HG03460 (cell line): ENCODE measurements around the gene MST1.
A peak's percentile ranks its signal among the peaks of the same experiment; 100 is the strongest.

Experiments
- ATAC-seq: cut with Tn5 transposase; IDR thresholded peaks from one replicate; pipeline ENCODE4 v1.9.1; 2021; ENCODE audit not compliant: unreplicated experiment

MST1 gene

DNA sequence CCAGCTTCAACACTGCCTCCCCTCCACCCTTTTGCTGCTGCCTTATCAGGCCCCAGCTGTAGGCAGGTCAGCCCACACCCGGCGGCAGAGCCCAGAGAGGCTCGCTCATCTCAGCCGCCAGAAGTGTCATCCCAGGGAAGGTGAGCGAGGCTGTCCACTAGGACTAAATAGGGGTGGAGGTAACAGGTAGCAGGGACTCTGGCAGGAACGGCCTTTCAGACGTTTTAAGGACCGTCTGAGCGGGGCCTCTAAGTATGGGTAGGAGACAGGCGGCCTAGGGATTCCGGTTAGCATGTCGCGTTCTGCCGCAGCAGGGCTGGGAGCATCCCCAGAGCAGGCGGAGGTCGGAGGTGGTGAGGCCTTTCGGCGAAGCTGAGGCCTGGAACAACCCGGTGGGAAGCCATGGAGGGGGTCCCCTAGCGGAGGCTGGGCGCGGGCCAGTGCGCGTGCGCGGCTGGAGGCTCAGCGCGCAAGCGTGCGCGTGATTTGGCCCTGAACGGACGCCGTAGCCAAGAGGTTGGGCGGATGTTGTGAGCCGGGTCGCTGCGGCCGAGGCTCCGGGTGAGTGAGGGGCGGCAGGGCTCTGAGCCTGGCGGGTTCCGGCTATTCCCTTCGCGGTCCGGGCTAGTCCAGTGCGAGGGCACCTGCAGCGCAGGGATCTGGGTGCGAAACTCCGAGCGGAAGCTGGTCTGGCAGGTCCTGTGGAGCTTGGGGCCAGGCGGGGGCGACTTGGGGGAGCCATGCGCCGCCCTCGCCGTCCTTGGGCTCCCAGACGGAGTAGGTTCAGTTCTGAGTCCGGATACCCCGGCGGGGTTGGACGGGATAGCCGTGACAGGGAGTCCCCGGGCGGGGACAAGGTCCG is at the start of gene MST1, which contains the start of gene RNF123:
Gene MST1 (minus strand): TSS at position 429 of the 862 bp plus-strand sequence. CDS start 783 bp downstream, outside the sequence.
Gene RNF123 (plus strand): TSS at position 512 of the 862 bp plus-strand sequence. CDS start 1,609 bp downstream, outside the sequence.
- peak; percentile 60 for ATAC-seq

DNA sequence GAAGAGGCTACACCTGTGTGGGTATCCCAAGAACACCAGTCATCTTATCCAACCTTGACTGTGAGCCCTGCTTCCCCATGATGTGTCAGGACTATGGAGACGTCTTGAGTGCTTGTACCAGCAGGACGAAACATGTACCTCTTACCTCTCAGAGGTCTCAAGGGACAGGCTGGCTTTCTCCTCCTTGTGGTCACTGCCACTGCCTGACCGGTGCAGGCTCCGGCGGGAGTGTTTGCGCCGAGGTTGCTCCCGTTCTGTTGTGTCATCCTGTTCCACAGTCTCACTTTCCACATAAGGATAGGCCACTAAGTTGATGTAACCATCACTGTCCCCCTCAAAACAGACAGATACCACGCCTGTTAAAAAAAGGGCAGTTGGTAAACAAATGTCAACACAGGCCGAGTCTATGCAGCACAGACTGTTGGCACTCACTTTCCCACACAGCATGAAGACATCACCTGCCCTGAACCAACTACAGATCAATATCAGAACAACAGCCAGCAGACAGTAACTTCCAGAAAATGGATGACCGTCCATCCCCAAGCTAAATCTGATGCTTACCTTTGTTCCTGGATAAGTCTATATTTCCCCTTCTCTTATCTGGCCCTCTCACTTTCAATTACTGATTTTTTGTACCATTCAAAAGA is 48.9 kb upstream of the MST1 start:
- ATAC-seq = no peak

DNA sequence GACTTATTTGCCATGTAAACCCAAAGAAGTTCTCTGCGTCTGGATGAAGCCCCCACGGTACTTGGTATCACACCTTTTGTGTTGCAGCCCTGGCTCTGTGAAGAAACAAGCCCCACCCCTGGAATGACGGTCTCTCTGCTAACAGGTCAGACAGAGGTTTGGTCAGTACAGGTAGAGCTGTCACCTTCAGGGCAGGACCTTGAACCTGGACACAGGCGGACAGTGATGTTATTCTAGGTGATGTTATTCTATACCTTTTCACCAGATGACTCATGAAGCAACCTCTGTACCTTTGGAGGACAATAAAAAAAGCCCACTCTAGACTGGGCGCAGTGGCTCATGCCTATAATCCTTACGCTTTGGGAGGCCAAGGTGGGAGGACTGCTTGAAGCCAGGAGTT is 45.5 kb upstream of the MST1 start:
- no peak for ATAC-seq

DNA sequence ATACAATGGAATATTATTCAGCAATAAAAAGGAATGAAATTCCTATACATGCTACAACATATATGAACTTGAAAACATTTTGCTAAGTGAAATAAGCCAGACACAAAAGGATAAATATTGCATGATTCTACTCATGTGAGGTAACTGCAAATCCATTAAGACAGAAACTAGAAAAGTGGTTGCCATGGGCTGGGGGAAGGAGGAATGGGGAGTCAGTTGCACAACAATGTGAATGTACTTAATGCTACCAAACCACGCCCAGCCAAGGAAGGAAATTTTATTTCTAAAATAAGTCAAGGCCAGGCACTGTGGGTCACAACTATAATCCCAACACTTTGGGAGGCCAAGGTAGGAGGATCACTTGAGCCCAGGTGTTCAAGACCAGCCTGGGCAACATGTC is 44.3 kb upstream of the MST1 start:
- no peak for ATAC-seq

DNA sequence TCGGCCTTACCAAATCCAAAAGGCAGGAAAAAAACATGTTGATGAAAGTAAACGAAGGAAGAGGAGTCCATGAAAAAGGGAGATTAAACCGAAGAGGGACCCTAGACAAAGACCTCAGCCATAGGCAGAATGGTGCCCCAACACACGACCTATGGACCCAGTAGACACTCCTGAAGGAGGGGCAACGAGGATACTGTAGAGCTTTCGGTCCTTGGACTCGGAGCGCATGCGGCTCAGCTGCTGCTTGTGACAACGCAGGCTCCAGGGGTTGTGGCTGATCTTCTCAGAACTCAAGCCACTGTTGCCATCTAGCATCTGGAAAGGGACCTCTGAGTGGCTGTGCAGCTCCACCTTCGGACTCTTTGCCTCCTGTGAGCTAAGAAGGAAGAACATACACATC is 43.3 kb upstream of the MST1 start:
- ATAC-seq = no peak

DNA sequence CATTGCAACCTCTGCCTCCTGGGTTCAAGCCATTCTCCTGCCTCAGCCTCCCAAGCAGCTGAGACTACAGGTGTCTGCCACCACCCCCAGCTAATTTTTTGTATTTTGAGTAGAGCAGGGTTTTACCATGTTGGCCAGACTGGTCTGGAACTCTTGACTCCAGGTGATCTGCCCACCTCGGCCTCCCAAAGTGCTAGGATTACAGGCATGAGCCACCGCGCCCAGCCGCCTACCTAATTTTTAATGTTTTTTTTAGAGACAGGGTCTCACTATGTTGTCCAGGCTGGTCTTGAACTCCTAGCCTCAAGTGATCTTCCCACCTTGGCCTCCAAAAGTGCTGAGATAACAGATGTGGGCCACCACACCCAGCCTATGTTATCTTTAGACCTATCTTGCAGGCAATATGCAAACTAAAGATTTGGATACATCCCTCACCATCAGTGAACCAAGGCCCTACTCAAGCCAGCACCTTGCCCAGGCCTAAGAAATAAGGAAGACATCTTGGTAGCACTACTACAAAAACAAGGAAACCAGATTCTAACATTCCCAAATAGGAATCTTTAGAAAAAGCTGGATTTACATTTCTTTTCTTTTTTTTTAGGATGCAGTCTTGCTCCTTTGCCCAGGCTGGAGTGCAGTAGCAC is 40.8 kb upstream of the MST1 start:
- ATAC-seq = no peak

DNA sequence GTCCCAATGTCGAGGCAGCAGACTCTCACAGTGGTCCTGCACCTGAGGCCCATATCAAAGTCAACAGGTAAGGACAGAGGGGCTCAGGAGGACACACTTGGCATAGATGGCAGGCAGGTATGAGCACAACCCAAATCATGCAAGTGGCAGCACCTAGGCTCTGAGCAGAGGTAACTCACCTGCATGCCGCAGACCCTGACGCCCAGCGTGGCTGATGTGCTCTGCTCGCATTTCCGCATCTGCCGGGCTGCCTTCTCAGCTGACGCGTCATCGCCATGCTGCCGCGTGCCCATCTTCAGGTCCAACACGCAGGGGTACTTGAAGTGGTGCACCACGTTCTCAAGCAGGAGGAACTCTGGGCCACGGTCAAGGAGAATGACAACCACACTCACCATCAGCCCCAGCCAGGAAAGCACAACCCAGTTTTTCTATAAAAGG is 38.7 kb upstream of the MST1 start:
- ATAC-seq = no peak

DNA sequence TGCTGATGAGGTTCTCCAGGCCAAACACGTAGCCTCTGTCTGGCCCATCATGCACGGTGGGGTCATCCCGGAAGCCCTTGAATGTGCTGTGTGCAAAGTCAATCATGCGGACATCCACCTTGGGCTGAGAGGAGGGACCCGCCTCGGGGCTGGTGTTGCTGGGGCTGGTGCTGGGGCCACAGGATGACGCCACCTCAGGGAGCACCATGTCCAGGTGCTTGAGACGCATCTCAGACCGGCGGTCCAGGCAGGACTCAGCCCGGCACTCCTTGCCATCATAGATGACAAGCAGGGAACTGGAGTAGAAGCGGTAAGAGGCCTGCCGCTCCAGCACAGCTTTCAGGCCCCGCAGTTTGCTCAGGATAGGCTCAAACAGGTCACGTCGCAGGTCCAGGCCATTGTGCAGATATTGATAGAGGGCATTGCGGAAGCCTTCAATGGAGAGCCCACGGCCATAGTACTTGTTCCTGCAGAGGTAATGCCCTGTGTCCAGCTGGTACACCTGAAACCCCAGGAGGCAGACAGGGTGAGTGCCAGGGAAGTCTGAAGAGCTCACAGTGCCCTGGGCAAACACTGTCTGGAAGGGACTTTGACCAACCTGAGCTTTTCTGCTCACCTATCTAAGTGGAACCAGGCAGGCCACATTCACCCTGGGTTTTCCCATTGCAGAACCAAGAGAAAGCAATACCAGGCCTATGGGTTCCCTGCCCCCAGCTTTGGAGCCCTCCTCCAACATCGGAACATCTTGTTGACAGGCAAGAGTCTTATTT is 38.1 kb upstream of the MST1 start:
- ATAC-seq = no peak

DNA sequence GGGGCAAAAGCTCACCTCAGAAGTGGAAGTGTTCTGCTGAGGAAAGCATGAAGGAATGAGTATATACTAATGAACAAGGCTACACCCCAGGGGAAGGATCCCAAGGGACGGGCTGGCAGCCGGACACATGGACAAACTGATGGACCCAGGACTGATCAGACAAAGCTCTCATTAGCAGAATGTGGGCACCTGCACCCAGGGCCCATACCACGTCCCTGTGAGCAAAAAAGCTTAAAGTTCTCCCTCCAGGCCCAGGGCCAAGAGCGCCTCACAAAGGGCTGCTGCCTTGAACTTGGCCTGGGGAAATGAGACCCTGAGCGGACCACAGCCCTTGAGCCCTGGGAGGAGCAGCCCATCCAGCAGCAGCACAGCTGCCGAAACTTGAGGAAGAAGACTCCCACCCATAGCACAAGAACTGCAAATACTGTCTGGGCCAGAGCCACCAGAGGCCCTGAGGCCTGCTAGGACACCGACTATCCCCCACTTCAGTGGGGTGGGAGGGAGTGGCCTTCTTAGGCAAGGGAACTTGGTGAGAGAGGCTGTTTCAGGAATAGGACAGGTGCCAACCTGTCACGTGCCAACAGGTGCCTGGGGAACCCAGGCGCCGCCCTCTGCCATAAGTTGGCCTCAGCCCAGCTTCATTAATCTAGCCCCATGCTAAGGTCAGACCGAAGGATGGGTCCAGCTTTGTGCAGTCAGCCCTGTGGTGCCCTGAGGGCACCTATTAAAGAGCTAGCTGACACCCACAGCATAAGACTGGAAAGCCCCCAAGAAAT is 36.8 kb upstream of the MST1 start:
- ATAC-seq = no peak

DNA sequence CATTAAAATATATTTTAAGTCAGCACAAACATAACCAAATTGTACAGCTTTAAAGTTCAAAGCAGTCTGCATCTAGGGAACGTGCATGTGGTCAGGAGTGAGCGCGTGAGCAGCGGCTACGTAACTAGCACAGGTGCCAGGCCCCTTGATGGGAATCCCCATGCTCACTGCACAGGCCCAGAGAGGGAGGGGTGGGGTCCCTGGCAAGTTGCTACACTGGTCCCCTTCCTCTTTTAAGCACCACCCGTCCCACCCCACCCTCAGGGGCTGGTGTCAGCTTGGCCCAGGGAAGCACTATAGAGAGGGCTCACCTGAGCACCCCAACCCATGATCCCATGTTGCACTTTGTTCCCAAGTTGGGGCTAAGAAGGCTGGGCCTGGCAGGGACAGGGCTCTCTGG is 35.3 kb upstream of the MST1 start:
- no peak for ATAC-seq

DNA sequence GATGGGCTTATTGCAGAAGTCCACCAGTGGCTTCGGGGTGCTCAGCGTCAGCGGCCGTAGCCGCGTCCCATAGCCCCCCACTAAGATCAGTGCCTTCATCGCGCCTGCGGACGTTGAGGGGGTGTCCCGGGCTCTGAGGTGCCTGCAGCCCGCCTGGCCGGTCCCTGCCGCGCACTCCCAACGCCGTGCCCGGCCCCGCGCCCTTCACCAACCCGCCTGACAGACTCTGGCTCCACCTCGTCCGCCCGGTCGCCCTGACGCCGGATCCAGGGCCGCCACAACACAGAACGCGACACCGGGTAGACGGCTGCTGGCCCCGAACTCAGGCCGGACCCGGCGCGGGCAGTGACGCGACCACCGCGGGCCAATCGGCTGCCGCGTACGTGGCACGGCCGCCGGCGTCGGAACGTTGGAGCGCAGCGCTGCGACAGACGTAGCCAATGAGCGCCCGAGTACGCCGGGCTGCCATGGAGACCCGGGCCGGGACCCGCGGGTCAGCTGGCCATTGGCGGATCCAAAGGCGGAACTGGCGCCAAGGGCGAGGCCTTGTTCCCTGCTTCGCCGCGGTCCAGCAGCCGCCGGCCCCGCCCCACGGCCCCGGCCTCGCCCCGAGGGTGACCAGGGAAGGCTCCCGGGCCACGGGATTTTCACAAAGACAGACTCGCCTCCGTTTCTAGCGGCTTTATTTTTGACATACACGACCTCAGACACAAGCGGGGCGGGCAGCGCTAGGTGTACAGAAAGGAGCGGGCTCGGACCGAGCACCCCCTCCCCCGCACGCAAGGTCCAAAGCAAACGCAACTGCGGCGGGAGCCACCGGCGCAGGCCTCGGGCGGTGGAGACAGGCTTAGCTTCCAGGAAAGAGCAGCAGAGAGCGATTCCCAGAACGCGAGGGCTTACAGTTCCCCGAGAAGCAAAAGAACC is 34.6 kb upstream of the MST1 start, which contains the start of gene GMPPB:
Gene GMPPB (minus strand): TSS at position 324 of the 924 bp plus-strand sequence. CDS start 225 bp downstream, at position 99.
- peak; percentile 65 for ATAC-seq

DNA sequence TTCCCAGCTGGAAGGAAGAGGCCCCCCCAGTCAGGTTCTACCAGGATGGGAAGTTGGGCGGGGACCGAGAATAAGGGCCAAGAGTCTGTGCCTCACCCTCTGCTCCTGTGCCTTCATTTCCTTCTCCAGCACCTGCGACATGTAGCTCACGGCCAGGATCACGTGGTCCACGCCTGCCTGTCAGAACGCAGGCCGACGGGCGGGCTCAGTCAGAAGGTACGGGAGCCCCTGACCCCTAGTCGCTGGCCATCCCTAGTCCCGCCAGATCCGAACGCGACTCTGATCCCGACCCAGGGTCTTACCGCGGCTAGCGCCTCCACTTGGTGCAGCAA is 34.0 kb upstream of the MST1 start:
- no peak for ATAC-seq

DNA sequence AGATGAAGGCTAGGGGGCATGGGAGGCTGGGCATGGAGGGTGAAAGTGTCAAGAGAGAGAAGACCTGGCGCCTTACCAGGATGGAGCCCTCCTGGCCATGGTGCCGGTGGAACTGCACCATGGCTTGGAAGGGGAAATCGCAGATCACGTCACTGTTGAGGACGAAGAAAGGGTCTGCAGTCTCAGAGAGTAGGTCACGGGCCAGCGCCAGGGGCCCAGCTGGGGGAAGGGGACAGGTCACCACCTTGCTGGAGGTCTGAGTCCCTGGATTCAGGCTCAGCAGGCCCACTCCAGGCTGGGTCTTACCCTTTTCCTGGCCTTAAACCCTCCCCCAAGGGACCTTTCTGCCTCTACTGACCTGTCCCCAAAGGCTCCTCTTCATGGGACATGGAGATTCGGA is 33.6 kb upstream of the MST1 start:
- no peak for ATAC-seq

DNA sequence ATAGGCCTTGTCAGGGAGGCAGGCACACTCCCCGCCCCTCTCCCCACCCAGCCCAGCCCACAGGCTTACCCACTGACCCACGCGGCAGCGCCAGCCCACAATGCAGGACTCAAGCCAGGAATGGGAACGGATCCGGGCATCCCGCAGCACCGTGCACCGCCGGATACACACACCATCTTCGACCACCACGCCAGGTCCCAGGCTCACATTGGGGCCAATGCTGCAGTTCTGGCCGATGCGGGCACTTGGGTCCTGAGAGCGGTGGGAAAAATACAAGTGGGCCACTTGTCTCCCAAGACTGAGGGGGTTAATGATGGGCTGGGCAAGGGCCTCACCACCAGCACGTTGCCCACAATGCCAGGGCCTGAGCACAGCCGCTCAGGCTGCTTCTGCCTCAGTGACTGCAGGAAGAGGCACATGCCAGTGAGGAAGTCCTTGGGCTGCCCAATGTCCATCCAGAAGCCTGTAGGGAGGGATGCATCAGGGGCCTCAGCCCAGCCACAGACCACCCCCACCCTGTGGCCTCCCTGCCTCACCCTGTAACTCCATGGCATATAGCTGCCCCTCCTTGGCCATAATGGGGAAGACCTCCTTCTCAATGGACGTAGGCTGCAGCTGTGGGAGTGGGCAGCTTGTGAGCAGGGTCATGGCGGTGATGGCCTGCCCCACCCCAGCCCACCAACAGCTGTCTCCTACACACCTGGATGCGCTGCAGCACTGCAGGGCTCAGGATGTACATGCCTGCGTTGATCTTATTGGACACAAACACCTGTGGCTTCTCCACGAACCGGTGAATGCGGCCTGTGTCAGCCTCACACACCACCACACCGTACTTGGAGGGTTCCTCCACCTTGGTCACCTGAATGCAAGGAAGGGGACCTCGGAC is 32.9 kb upstream of the MST1 start:
- no peak for ATAC-seq

DNA sequence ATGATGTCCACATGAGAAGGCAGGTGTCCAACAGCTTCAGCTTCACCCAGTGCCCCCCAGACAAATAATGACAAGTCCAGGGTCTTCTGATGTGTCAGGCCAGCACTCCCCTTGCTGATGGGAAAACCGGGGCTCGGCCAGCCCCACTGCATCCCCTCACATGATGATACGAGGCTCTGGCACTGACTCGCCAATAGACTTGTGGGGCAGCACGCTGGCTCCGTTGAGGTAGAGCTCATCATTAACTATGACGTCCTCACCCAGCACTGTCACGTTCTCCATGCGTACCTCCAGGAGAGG is 32.3 kb upstream of the MST1 start:
- no peak for ATAC-seq

DNA sequence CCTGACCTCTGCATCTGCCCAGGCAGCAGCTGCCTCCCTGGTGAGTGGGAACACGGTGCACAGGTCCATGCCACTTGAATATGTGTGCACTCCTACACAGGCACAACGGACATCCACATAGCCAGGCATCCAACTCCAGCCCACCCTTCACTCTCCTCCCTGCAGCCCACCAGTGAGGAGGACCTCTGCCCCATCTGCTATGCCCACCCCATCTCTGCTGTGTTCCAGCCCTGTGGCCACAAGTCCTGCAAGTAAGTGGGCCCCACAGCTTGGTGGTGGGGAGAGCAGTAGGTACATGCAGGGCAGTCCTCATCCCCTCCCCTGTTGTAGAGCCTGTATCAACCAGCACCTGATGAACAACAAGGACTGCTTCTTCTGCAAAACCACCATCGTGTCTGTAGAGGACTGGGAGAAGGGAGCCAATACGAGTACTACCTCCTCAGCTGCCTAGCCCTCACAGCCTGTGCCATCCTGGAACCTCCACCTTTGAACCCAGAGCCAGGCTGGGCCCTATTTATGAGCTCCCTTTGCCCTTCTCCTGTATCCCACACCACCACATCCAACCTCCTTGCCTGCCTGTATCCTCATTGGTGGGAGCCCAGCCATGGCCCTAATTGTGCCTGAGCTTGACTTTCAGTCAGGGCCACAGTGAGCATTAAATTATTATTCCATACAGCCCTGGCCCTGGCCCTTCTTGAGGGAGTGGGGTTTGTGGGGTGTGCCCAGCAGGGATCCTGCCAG is 31.8 kb upstream of the MST1 start:
- ATAC-seq = no peak

DNA sequence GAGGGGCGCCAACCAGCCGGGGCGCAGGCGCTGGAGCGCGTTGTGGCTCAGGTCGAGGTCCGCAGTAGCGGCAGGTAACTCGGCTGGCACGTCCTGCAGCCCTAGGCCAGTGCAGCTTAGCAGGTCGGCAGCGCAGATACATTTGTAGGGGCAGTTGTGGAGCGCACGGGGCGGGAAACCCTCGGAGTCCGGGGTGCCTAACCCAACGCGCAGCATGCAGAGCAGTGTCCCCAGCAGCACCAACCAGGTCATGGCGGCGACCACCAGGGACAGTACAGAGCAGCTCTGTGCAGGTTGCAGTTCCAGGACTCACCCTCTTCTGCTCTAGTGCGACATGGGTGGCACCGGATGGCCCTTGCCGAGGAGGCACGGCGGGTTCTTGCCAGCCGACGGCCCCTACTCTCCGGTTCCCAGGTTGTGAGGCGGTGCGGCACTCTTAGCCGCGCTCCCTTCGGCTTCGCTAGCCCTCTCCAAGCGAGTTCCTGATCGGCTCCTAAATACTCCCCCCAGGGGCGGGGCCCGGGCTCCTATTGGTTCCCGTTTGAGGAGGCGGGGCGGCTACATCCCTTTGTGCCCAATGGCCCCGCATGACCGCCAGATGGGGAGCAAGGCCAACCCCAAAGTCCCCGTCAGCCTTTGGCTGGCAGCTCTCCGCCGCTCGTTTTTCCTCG is 30.1 kb upstream of the MST1 start, which contains the start of gene AMIGO3:
Gene AMIGO3 (minus strand): TSS at position 471 of the 671 bp plus-strand sequence. CDS start 219 bp downstream, at position 252.
- peak; percentile 50 for ATAC-seq
